ENCODE results near the gene RIMBP2.
A peak's percentile ranks its signal among the peaks of the same experiment; 100 is the strongest.
"Not testable (repeated sequence)": the region's sequence is repeated elsewhere in the genome, so short reads cannot be mapped to it uniquely, and the experiment has no call there.

RIMBP2 gene

GRCh38 chr12:130655010-130655409 lies 61.1 kb downstream of the RIMBP2 start:
- no peak for DNase-seq

GRCh38 chr12:130651188-130651959 lies 64.7 kb downstream of the RIMBP2 start:
- DNase-seq = no peak

- no peak for DNase-seq
Observed at GRCh38 chr12:130650131-130650530, 66.0 kb downstream of the RIMBP2 start.

DNA sequence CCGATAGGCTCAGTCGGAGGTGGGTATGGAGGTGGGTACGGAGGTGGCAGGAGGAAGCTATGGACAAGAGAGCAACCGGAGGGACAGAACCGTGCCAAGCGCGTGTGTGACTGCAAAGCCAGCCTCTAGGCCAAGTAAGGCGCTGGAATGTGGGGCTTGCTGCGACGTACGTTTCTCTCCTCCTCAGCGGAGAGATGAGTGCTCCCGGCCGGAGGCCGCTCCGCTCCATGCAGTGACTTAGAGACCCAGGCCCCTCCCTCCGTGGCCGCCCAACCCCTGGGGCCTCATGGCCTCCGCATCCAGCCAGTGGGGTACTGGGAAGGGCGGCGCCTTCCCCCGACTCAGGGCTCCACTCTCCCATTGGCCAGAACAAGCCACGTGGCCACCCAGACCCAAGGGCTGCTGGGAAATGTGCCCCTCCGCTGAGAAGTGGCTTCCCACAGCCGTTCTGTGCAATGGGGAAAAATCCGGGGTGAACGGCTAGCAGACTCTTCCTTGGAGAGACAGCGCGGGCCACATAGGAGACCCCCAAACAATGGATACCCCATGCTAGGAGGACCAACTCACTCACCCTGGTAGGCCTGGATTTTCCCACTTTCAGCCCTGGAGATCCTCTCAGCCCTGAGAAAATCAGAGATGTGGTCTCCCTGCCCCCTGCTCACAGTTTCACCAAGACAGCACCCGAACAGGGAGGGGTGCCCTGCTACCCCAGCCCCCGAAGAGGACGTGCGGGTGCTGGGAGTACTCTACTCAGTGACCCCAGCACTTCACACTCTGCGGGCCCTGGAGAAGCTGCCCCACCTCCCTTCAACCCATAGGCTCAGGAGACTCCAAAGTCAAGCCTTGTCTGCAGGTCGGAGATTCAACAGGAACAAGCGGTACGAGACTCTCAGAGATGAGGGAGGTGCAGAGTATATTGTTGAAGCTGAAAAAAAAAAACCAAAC lies 66.7 kb downstream of the RIMBP2 start:
- DNase-seq = no peak

DNA sequence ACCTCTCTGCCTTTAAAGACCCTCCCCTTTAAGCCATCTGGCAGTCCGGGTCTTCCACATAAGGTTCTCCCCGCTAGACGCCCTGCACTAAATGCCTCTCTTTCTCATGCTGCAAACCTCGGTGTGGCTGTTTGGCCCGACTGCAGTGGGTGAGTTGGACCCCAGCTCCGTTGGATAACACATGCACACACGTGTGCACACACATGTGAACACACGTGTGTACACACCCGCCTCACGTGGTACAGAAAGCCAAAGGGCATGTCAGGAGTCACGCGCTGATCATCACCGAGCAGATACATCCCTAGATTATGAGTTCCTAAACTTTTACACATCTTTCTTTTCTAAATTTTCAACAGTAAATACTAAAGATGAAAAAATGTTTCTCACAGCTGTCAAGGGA lies 68.3 kb downstream of the RIMBP2 start:
- no peak for DNase-seq

GRCh38 chr12:130646716-130647370 lies 69.3 kb downstream of the RIMBP2 start:
- DNase-seq = peak; percentile 62

GRCh38 chr12:130646191-130646590 lies 69.9 kb downstream of the RIMBP2 start:
- not testable (repeated sequence) for DNase-seq

DNA sequence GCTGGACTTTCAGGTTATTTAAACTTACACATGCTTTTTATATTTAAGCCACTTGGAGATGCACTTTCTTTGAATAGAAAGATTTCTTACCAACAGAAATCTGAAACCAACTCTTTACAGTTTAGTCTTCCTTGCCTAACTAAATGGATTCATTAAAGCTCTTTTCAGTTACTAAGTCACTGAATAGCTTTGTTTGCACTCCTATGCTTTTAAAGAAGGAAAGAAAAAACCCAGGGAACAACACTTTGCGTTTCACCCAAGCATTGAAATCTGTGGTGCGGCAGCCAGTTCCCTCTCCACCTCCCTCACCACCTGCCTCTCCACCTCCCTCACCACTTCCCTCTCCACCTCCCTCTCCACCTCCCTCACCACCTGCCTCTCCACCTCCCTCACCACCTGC lies 70.3 kb downstream of the RIMBP2 start:
- no peak for DNase-seq

DNA sequence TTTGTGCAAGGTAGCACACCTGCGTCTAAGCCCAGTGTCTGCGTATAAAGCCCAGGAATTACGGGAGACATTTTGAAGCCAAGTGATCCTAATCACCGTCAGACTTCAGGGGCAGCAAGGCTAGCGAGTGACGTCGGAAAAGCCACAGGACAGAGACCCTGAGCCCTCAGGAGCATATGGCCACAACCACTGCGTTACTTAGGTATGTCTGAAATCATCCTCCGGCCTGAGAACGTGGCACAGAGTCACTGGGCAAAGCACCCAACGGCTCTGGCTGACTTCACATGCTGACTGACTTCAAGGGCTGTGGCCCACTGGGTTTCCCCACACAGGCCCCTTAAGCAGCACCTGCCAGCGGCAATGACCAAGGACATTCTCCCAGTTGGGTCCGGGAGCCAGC lies 71.5 kb downstream of the RIMBP2 start:
- no peak for DNase-seq

DNA sequence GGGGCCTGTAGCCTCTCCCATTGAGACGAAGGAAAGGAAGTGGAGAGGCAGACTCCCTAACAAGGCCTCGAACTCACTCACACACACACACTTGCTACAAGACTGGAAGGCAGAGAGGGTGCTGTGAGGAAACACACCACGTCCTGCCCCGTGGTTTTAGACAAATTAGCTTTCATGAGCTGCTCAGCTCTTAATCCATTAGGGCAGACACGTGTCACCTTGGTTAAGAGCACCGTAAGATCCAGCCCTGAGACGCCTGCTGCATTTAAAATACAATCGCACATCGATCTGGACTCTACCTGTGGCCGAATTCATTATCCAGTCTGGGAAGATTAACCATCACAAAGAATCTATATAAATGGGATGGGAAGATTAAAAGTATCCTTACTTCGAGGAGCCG lies 72.0 kb downstream of the RIMBP2 start:
- DNase-seq = no peak

- no peak for DNase-seq
Observed at GRCh38 chr12:130642856-130643255, 73.2 kb downstream of the RIMBP2 start.

- DNase-seq = no peak
Observed at GRCh38 chr12:130641533-130642184, 74.4 kb downstream of the RIMBP2 start.

- DNase-seq = no peak
Observed at GRCh38 chr12:130640901-130641300, 75.2 kb downstream of the RIMBP2 start.

DNA sequence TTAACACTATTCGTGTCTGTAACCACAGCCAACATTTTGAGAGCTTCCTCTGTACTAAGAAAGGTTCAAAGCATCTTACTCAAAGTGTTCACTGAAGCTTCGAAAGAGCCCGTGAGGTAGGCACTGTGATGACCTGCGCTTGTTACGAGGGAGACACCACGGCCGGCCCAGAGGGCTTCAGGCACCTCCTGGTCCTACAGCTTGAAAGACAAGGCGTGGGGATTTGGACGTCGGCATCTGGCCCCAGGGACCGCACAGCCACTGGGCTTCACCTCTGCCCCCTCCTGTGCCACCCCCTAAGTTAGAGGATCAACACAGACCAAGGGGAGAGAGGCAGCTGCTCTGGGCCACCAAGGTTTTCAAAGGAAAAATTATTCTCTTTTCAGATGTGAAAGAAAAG lies 75.6 kb downstream of the RIMBP2 start:
- no peak for DNase-seq

DNA sequence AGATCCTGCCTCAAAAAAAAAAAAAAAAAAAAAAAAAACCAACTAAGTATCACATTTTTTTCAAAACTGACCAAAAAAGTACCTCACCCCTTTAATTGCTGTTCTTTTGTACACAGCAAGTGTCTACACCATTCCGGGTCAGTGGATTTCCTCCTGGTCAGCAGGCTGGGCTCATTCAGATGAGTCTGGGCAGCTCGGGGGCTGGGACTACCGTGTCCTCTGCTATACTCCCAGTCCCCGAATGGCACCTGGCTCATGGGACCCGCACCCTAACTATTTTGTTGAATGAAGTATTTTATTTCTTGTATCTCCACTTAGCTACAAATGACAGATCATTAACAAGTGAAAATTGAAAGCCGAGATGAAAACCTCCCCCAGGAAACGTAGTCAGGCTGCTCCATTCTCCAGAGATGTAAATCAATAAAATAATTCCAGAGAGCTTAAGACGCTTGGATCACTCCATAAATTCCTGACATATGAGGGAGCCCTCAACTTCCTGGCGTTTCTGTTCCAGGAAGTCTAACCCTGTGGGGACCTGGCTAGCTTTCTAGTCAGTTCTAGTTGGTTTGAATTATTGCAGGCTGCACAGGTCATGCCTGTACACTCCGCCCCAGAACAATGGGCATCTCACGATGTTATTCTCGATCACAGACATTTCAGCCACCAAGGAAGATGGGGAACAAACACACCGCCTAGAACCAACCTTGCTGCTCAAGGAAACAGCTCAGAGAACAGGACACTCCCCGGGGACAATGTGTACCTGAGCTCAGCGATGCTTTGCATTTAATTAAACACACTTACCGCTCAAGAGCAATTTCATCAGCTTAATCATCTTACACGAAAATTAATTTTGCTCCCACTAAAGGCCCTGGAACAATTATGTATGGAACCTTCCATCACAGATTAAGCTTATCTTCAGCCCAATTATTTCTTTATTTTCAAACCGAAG lies 76.3 kb downstream of the RIMBP2 start:
- DNase-seq = no peak

GRCh38 chr12:130636370-130636769 lies 79.7 kb downstream of the RIMBP2 start:
- no peak for DNase-seq

DNA sequence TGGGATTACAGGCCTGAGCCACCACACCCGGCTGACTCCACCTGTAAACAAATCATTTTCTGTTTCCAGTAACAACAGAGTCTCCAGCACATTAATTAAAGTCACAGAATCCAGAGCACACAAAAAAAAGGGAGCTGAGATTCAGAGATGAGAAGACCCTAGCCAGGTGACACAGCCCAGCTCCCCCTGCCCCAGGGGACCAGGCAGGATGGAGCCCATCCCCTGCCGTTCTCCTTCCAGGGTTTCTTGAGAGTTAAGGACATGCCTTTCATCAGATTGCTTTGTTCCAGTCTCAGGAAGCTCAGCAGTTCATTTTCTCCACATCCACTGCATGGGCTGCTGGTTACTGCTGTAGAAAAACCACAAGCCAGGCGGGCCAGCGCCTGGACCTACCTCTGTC lies 81.2 kb downstream of the RIMBP2 start:
- no peak for DNase-seq

GRCh38 chr12:130633771-130634170 lies 82.3 kb downstream of the RIMBP2 start:
- DNase-seq = peak; percentile 63

- peak; percentile 56 for DNase-seq
Observed at GRCh38 chr12:130632642-130633041, 83.5 kb downstream of the RIMBP2 start.

DNA sequence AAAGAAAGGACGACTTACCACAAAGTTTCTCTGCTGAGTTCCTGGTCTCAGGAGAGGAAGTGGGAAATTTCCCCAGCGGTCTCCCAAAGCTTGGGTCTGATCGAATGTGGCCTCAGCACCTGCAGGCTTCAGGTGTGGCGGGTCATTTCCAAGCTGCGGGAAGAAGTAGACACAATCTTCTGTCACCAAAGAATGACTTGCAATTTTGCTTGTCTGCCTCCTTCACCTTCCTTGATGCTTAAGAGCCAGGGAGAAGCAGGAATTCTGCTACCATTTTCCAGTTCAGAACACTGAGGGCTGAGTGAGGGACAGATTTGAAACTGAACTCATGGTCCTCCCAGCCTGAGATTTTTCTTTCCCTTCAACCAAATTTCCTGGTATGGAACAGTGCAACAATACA lies 87.8 kb downstream of the RIMBP2 start:
- DNase-seq = no peak

DNA sequence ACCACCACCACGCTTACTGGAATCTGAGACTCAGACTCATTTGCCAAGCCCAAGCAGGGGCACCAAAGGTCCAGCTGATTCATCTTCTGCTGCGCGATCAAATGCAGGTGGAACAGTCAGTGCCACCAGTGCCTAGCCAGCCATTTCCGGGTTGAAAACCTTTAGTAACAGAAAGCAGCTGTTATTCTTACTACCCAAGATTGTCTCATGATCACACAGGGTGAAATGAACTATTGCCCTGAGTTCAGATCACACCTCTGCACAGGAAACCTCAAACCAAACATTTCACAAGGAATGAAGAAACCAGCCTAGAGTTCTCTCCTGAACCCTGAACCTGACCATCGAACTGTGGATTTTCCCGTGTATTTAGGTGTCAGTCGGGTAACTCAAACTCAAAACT lies 88.9 kb downstream of the RIMBP2 start:
- DNase-seq = no peak
